ENCODE results near the gene TGFBI.
"Not testable (repeated sequence)": the region's sequence is repeated elsewhere in the genome, so short reads cannot be mapped to it uniquely, and the experiment has no call there.

The TGFBI gene

GRCh38 chr5:136042665-136043121, 13.9 kb downstream of the TGFBI start:
- H3K36me3 ChIP-seq (ENCODE audit: control insufficient read depth in 2 of 2, insufficient read depth in 2 of 2, low read length in 2 of 2), result peaks cover 0 to 2% of the 10 kb centered on the region in 2 donors
- H3K9ac ChIP-seq (ENCODE audit: low read depth in 1 of 2, low read length in 2 of 2), result no peak overlapping the region
- no peak overlapping the region for H3K27ac ChIP-seq (ENCODE audit: low read depth in 2 of 2, low read length in 2 of 2)
- no peaks in the 10 kb centered on the region for H3K9me3 ChIP-seq (ENCODE audit: control insufficient read depth in 2 of 2, low read length in 2 of 2)
- no peaks in the 10 kb centered on the region for H3K27me3 ChIP-seq (ENCODE audit: control insufficient read depth in 2 of 2, insufficient read depth in 2 of 2, low read length in 2 of 2)
- no peak overlapping the region for H3K4me3 ChIP-seq (ENCODE audit: low read length in 2 of 2)
- H3K4me1 ChIP-seq (ENCODE audit: control insufficient read depth in 2 of 2, insufficient read depth in 2 of 2, low read length in 2 of 2), result peaks cover 2 to 11% of the 10 kb centered on the region in 2 donors

GRCh38 chr5:136043551-136043950, 14.8 kb downstream of the TGFBI start:
- Histone ChIP-seq H3K36me3 (ENCODE audit: control insufficient read depth in 2 of 2, insufficient read depth in 2 of 2, low read length in 2 of 2) (peaks cover 0 to 5% of the 10 kb centered on the region in 2 donors), H3K4me1 (ENCODE audit: control insufficient read depth in 2 of 2, insufficient read depth in 2 of 2, low read length in 2 of 2) (peaks cover 0 to 7% of the 10 kb centered on the region in 2 donors), H3K9me3 (ENCODE audit: control insufficient read depth in 2 of 2, low read length in 2 of 2) (no peaks in the 10 kb centered on the region), H3K27ac (ENCODE audit: low read depth in 2 of 2, low read length in 2 of 2) (no peak overlapping the region), H3K4me3 (ENCODE audit: low read length in 2 of 2) (no peak overlapping the region), H3K27me3 (ENCODE audit: control insufficient read depth in 2 of 2, insufficient read depth in 2 of 2, low read length in 2 of 2) (no peaks in the 10 kb centered on the region), H3K9ac (ENCODE audit: low read depth in 1 of 2, low read length in 2 of 2) (no peak overlapping the region)

GRCh38 chr5:136043968-136044610, 15.3 kb downstream of the TGFBI start:
- H3K4me1 ChIP-seq (ENCODE audit: control insufficient read depth in 2 of 2, insufficient read depth in 2 of 2, low read length in 2 of 2), result peaks cover 0 to 7% of the 10 kb centered on the region in 2 donors
- H3K27ac ChIP-seq (ENCODE audit: low read depth in 2 of 2, low read length in 2 of 2), result no peak overlapping the region
- no peaks in the 10 kb centered on the region for H3K27me3 ChIP-seq (ENCODE audit: control insufficient read depth in 2 of 2, insufficient read depth in 2 of 2, low read length in 2 of 2)
- H3K36me3 ChIP-seq (ENCODE audit: control insufficient read depth in 2 of 2, insufficient read depth in 2 of 2, low read length in 2 of 2), result peaks cover 0 to 6% of the 10 kb centered on the region in 2 donors
- H3K9me3 ChIP-seq (ENCODE audit: control insufficient read depth in 2 of 2, low read length in 2 of 2), result no peaks in the 10 kb centered on the region
- H3K4me3 ChIP-seq (ENCODE audit: low read length in 2 of 2), result no peak overlapping the region
- H3K9ac ChIP-seq (ENCODE audit: low read depth in 1 of 2, low read length in 2 of 2), result no peak overlapping the region

DNA sequence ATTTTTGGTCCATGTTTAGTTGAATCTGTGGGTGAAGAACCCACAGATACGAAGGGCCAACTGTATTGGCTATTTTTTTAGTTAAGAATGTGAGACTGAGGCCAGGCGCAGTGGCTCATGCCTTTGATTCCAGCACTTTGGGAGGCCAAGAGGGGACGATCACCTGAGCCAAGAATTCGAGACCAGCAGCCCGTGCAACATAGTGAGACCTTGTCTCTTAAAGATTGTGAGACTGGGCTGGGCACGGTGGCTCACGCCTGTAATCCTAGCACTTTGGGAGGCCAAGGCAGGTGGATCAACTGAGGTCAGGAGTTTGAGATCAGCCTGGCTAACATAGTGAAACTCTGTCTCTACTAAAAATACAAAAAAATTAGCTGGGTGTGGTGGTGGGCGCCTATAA, 16.2 kb downstream of the TGFBI start:
- H3K27me3 ChIP-seq (ENCODE audit: control insufficient read depth in 2 of 2, insufficient read depth in 2 of 2, low read length in 2 of 2); H3K9me3 ChIP-seq (ENCODE audit: control insufficient read depth in 2 of 2, low read length in 2 of 2); H3K36me3 ChIP-seq (ENCODE audit: control insufficient read depth in 2 of 2, insufficient read depth in 2 of 2, low read length in 2 of 2); H3K27ac ChIP-seq (ENCODE audit: low read depth in 2 of 2, low read length in 2 of 2); H3K4me3 ChIP-seq (ENCODE audit: low read length in 2 of 2); H3K4me1 ChIP-seq (ENCODE audit: control insufficient read depth in 2 of 2, insufficient read depth in 2 of 2, low read length in 2 of 2); H3K9ac ChIP-seq (ENCODE audit: low read depth in 1 of 2, low read length in 2 of 2): not testable (repeated sequence)

DNA sequence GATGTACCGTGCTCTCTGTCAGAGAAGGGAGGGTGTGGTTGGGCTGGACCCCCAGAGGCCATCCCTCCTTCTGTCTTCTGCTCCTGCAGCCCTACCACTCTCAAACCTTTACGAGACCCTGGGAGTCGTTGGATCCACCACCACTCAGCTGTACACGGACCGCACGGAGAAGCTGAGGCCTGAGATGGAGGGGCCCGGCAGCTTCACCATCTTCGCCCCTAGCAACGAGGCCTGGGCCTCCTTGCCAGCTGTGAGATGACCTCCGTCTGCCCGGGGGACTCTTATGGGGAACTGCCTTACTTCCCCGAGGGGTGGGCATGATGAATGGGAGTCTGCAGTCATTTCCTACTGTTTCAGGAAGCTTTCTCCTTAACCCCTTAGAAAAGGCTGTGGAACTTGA, 17.5 kb downstream of the TGFBI start:
- Histone ChIP-seq H3K27me3 (ENCODE audit: control insufficient read depth in 2 of 2, insufficient read depth in 2 of 2, low read length in 2 of 2) (no peaks in the 10 kb centered on the region), H3K36me3 (ENCODE audit: control insufficient read depth in 2 of 2, insufficient read depth in 2 of 2, low read length in 2 of 2) (peaks cover 3 to 6% of the 10 kb centered on the region in 2 donors), H3K4me1 (ENCODE audit: control insufficient read depth in 2 of 2, insufficient read depth in 2 of 2, low read length in 2 of 2) (peaks cover 0 to 3% of the 10 kb centered on the region in 2 donors), H3K9ac (ENCODE audit: low read depth in 1 of 2, low read length in 2 of 2) (no peak overlapping the region), H3K4me3 (ENCODE audit: low read length in 2 of 2) (no peak overlapping the region), H3K27ac (ENCODE audit: low read depth in 2 of 2, low read length in 2 of 2) (no peak overlapping the region), H3K9me3 (ENCODE audit: control insufficient read depth in 2 of 2, low read length in 2 of 2) (no peaks in the 10 kb centered on the region)

DNA sequence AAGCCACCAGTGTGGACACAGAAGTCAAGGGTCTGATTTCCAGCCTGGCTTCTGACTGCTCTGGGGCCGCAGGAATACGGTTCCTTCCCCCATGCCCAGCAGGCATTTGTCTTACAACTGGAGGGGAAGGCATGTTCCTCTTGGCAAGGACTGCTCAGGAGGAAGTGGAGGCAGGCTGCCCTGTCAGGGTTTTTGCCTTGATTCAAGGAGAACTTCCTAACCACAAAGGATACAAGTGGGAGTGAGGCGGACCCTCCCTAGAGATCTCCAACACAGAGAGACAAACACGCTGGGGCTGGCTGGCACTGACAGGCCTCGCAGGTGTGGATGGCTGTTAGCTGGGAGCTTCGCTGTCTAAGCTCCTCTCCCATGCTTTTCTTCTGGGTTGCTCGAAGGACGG, 19.1 kb downstream of the TGFBI start:
- Histone ChIP-seq H3K27ac (ENCODE audit: low read depth in 2 of 2, low read length in 2 of 2) (no peak overlapping the region), H3K36me3 (ENCODE audit: control insufficient read depth in 2 of 2, insufficient read depth in 2 of 2, low read length in 2 of 2) (peaks cover 3 to 6% of the 10 kb centered on the region in 2 donors)

DNA sequence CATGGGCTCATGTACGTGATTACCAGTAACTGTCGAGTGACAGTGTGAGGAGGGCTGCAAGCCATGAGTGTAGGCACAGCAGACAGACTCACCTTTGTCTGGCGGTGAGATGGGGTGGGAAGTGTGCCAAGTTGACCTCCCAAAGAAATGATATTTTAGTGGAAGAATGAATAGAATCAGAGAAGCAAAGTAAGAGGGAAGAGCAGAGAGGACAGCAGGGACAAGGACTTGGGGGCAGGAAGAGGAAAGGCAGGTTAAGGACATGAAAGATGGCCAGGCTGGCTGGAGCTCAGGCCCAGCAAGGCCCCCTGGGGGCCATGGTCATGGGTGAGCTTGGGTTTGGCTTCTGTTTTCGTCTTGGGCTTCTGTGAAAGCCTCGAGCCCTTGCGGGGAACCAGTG, 20.2 kb downstream of the TGFBI start:
- Histone ChIP-seq H3K4me1 (ENCODE audit: control insufficient read depth in 2 of 2, insufficient read depth in 2 of 2, low read length in 2 of 2) (peaks cover 0 to 4% of the 10 kb centered on the region in 2 donors), H3K36me3 (ENCODE audit: control insufficient read depth in 2 of 2, insufficient read depth in 2 of 2, low read length in 2 of 2) (peaks cover 3 to 6% of the 10 kb centered on the region in 2 donors), H3K27ac (ENCODE audit: low read depth in 2 of 2, low read length in 2 of 2) (no peak overlapping the region), H3K4me3 (ENCODE audit: low read length in 2 of 2) (no peak overlapping the region), H3K9ac (ENCODE audit: low read depth in 1 of 2, low read length in 2 of 2) (no peak overlapping the region), H3K27me3 (ENCODE audit: control insufficient read depth in 2 of 2, insufficient read depth in 2 of 2, low read length in 2 of 2) (no peaks in the 10 kb centered on the region), H3K9me3 (ENCODE audit: control insufficient read depth in 2 of 2, low read length in 2 of 2) (no peaks in the 10 kb centered on the region)

More for the DNA sequence above, 19.1 kb downstream of the TGFBI start:
- no peaks in the 10 kb centered on the region for H3K9me3 ChIP-seq (ENCODE audit: control insufficient read depth in 2 of 2, low read length in 2 of 2)
- peaks cover 0 to 2% of the 10 kb centered on the region in 2 donors for H3K4me1 ChIP-seq (ENCODE audit: control insufficient read depth in 2 of 2, insufficient read depth in 2 of 2, low read length in 2 of 2)
- H3K27me3 ChIP-seq (ENCODE audit: control insufficient read depth in 2 of 2, insufficient read depth in 2 of 2, low read length in 2 of 2), result no peaks in the 10 kb centered on the region
- no peak overlapping the region for H3K4me3 ChIP-seq (ENCODE audit: low read length in 2 of 2)
- no peak overlapping the region for H3K9ac ChIP-seq (ENCODE audit: low read depth in 1 of 2, low read length in 2 of 2)

GRCh38 chr5:136051486-136052220, 22.9 kb downstream of the TGFBI start:
- Histone ChIP-seq H3K4me3 (ENCODE audit: low read length in 2 of 2) (no peak overlapping the region), H3K4me1 (ENCODE audit: control insufficient read depth in 2 of 2, insufficient read depth in 2 of 2, low read length in 2 of 2) (peaks cover 0 to 5% of the 10 kb centered on the region in 2 donors), H3K27me3 (ENCODE audit: control insufficient read depth in 2 of 2, insufficient read depth in 2 of 2, low read length in 2 of 2) (no peaks in the 10 kb centered on the region), H3K36me3 (ENCODE audit: control insufficient read depth in 2 of 2, insufficient read depth in 2 of 2, low read length in 2 of 2) (peaks cover 3 to 4% of the 10 kb centered on the region in 2 donors), H3K9me3 (ENCODE audit: control insufficient read depth in 2 of 2, low read length in 2 of 2) (no peaks in the 10 kb centered on the region), H3K27ac (ENCODE audit: low read depth in 2 of 2, low read length in 2 of 2) (no peak overlapping the region), H3K9ac (ENCODE audit: low read depth in 1 of 2, low read length in 2 of 2) (no peak overlapping the region)

DNA sequence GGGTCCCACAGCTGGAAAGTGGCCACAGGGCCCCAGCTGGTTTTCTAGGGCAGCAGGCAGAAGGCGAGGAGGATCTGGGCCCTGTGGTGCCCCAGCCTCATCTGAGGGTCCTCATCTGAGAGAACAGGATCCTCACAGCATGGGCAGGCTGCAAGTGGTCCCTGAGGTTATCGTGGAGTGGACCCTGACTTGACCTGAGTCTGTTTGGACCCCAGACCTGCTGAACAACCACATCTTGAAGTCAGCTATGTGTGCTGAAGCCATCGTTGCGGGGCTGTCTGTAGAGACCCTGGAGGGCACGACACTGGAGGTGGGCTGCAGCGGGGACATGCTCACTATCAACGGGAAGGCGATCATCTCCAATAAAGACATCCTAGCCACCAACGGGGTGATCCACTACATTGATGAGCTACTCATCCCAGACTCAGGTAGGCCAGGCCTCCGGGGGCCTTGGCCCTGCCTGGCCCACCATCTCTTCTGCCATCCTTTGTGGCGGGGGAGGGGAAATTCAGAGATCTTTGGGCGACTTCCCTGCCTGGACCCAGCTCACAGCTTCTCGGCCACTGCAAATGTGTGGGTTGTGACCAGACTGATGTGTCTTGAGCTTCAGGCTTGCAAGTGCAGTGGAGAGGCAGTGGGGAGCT, 24.0 kb downstream of the TGFBI start:
- H3K36me3 ChIP-seq (ENCODE audit: control insufficient read depth in 2 of 2, insufficient read depth in 2 of 2, low read length in 2 of 2), result peaks cover 3 to 4% of the 10 kb centered on the region in 2 donors
- H3K4me3 ChIP-seq (ENCODE audit: low read length in 2 of 2), result no peak overlapping the region
- H3K9me3 ChIP-seq (ENCODE audit: control insufficient read depth in 2 of 2, low read length in 2 of 2), result no peaks in the 10 kb centered on the region
- H3K27me3 ChIP-seq (ENCODE audit: control insufficient read depth in 2 of 2, insufficient read depth in 2 of 2, low read length in 2 of 2), result no peaks in the 10 kb centered on the region
- H3K27ac ChIP-seq (ENCODE audit: low read depth in 2 of 2, low read length in 2 of 2), result peak overlapping the region in 1 of 2 donors; percentile 25
- no peak overlapping the region for H3K9ac ChIP-seq (ENCODE audit: low read depth in 1 of 2, low read length in 2 of 2)
- peaks cover 5 to 6% of the 10 kb centered on the region in 2 donors for H3K4me1 ChIP-seq (ENCODE audit: control insufficient read depth in 2 of 2, insufficient read depth in 2 of 2, low read length in 2 of 2)

Data from mucosa of rectum (tissue), 2 donors.